ENCODE measurements around the gene TMC4. TPM values are rescaled to one million over a fixed set of nuclear protein-coding genes. Genes with fewer than 3 reads are reported as not detected.

Gene TMC4
- total RNA-seq, 4 donors from 2014 or later, result 42.6 to 91.7 (median 68.5) TPM

- no peak for DNase-seq
- Histone ChIP-seq H3K4me3 (replicated peaks in 1 of 3) (no peak overlapping the region), H3K4me1 (peaks cover 13 to 16% of the 10 kb centered on the region in 2 donors), H3K27ac (no peak overlapping the region), H3K27me3 (no peaks in the 10 kb centered on the region), H3K36me3 (peaks cover 16 to 17% of the 10 kb centered on the region in 2 donors), H3K9me3 (no peaks in the 10 kb centered on the region)
- no peak for TF ChIP-seq POLR2A (IDR thresholded peaks at IDR 0.05)
- TF ChIP-seq CTCF (IDR thresholded peaks at IDR 0.05), result no peak
- intact Hi-C loops (cut with DNase I), result no loop called here
- WGBS, 2 donors, result 56 to 70% methylated on average over 2 of the region's 2 CpGs
Observed at GRCh38 chr19:54133957-54134590, 38.9 kb downstream of the TMC4 start.

GRCh38 chr19:54133312-54133956 is 39.5 kb downstream of the TMC4 start:
- WGBS, 2 donors, result 80 to 88% methylated on average over 6 to 10 of the region's 10 CpGs
- Histone ChIP-seq H3K4me1 (peaks cover 7 to 9% of the 10 kb centered on the region in 2 donors), H3K27me3 (no peaks in the 10 kb centered on the region), H3K36me3 (peaks cover 22 to 23% of the 10 kb centered on the region in 2 donors), H3K4me3 (replicated peaks in 1 of 3) (no peak overlapping the region), H3K9me3 (no peaks in the 10 kb centered on the region), H3K27ac (no peak overlapping the region)
- TF ChIP-seq POLR2A (IDR thresholded peaks at IDR 0.05) (no peak), CTCF (IDR thresholded peaks at IDR 0.05) (no peak)
- no peak for DNase-seq
- intact Hi-C loops (cut with DNase I), result no loop called here

GRCh38 chr19:54129617-54129996 is 43.4 kb downstream of the TMC4 start:
- Histone ChIP-seq H3K36me3 (peaks cover 58 to 59% of the 10 kb centered on the region in 2 donors), H3K27me3 (no peaks in the 10 kb centered on the region), H3K4me1 (no peaks in the 10 kb centered on the region), H3K27ac (no peak overlapping the region), H3K9me3 (no peaks in the 10 kb centered on the region), H3K4me3 (replicated peaks in 1 of 3) (no peak overlapping the region)
- 99 to 100% methylated on average over 14 to 20 of the region's 20 CpGs for WGBS, 2 donors
- TF ChIP-seq POLR2A (IDR thresholded peaks at IDR 0.05) (no peak), CTCF (IDR thresholded peaks at IDR 0.05) (no peak)
- intact Hi-C loops (cut with DNase I), result no loop called here
- DNase-seq, result no peak

- intact Hi-C loops (cut with DNase I), result no loop called here
- Histone ChIP-seq H3K27me3 (no peaks in the 10 kb centered on the region), H3K4me1 (no peaks in the 10 kb centered on the region), H3K36me3 (peaks cover 64 to 65% of the 10 kb centered on the region in 2 donors), H3K9me3 (no peaks in the 10 kb centered on the region), H3K27ac (no peak overlapping the region), H3K4me3 (replicated peaks in 1 of 3) (no peak overlapping the region)
- TF ChIP-seq POLR2A (IDR thresholded peaks at IDR 0.05), result no peak
- no peak for TF ChIP-seq CTCF (IDR thresholded peaks at IDR 0.05)
- DNase-seq, result no peak
- WGBS, 2 donors, result 94 to 98% methylated on average over 20 to 25 of the region's 41 CpGs
Observed at GRCh38 chr19:54128796-54129616, 44.0 kb downstream of the TMC4 start.

- H3K27me3 ChIP-seq, result no peaks in the 10 kb centered on the region
- WGBS, 2 donors, result 92 to 97% methylated on average over 20 of the region's 20 CpGs
- no peak overlapping the region for H3K4me3 ChIP-seq (replicated peaks in 1 of 3)
- H3K36me3 ChIP-seq, result peaks cover 70 to 71% of the 10 kb centered on the region in 2 donors
- intact Hi-C loops (cut with DNase I), result no loop called here
- no peak overlapping the region for H3K27ac ChIP-seq
- DNase-seq, result no peak
- H3K9me3 ChIP-seq, result no peaks in the 10 kb centered on the region
- no peaks in the 10 kb centered on the region for H3K4me1 ChIP-seq
- TF ChIP-seq POLR2A (IDR thresholded peaks at IDR 0.05) (no peak), CTCF (IDR thresholded peaks at IDR 0.05) (no peak)
Observed at GRCh38 chr19:54128441-54128725, 44.6 kb downstream of the TMC4 start.

All from thyroid gland (tissue), 4 donors.